Inferior parietal cortex (tissue), 1 donor: ENCODE measurements around the gene ERGIC1.
A peak's percentile ranks its signal among the peaks of the same experiment; 100 is the strongest.
"Not testable (repeated sequence)": the region's sequence is repeated elsewhere in the genome, so short reads cannot be mapped to it uniquely, and the experiment has no call there.

ENCODE experiments used
- DNase-seq: peaks from one replicate; pipeline ENCODE4 v3.0.0-alpha.2; 2016; ENCODE audit errors: extremely low spot score

Gene ERGIC1

GRCh38 chr5:172846677-172847076, 12.6 kb downstream of the ERGIC1 start:
- DNase-seq = no peak

GRCh38 chr5:172847584-172847983, 13.5 kb downstream of the ERGIC1 start:
- DNase-seq = not testable (repeated sequence)

GRCh38 chr5:172848419-172848818, 14.4 kb downstream of the ERGIC1 start:
- no peak for DNase-seq

- no peak for DNase-seq
Observed at GRCh38 chr5:172849606-172850453, 15.8 kb downstream of the ERGIC1 start.

GRCh38 chr5:172850454-172850797, 16.4 kb downstream of the ERGIC1 start:
- DNase-seq = no peak

GRCh38 chr5:172851254-172851653, 17.2 kb downstream of the ERGIC1 start:
- DNase-seq = not testable (repeated sequence)

GRCh38 chr5:172852490-172853354, 18.7 kb downstream of the ERGIC1 start:
- DNase-seq = no peak

- DNase-seq = no peak
Observed at GRCh38 chr5:172853355-172853975, 19.4 kb downstream of the ERGIC1 start.

GRCh38 chr5:172854451-172854871, 20.4 kb downstream of the ERGIC1 start:
- no peak for DNase-seq

GRCh38 chr5:172854971-172855370, 20.9 kb downstream of the ERGIC1 start:
- no peak for DNase-seq

GRCh38 chr5:172855597-172856292, 21.7 kb downstream of the ERGIC1 start:
- DNase-seq = no peak

GRCh38 chr5:172856336-172856735, 22.3 kb downstream of the ERGIC1 start:
- DNase-seq = no peak

GRCh38 chr5:172857982-172858381, 23.9 kb downstream of the ERGIC1 start:
- no peak for DNase-seq

GRCh38 chr5:172858511-172858989, 24.5 kb downstream of the ERGIC1 start:
- no peak for DNase-seq

- no peak for DNase-seq
Observed at GRCh38 chr5:172858990-172859811, 25.1 kb downstream of the ERGIC1 start.

GRCh38 chr5:172859966-172860365, 25.9 kb downstream of the ERGIC1 start:
- DNase-seq = no peak

GRCh38 chr5:172860520-172861443, 26.7 kb downstream of the ERGIC1 start:
- peak; percentile 62 for DNase-seq

- no peak for DNase-seq
Observed at GRCh38 chr5:172861461-172861860, 27.4 kb downstream of the ERGIC1 start.

GRCh38 chr5:172862165-172862801, 28.2 kb downstream of the ERGIC1 start:
- DNase-seq = no peak
